WTC11 (cell line): ENCODE results near the gene HYOU1. TPM values are rescaled to one million over a fixed set of nuclear protein-coding genes. Genes with fewer than 3 reads are reported as not detected.

Source experiments
- AFF4 ChIP-seq: sonication (generic); formaldehyde crosslinking; IDR thresholded peaks from 2 replicates; pipeline ENCODE4 v1.8.1; 2023; ENCODE audit warnings: mild to moderate bottlenecking, missing genetic modification reagents, borderline replicate concordance
- ATF1 ChIP-seq: sonication (generic); formaldehyde crosslinking; IDR thresholded peaks from 2 replicates; pipeline ENCODE4 v1.8.1; 2023; ENCODE audit warnings: mild to moderate bottlenecking, moderate library complexity, missing genetic modification reagents
- ATF2 ChIP-seq: sonication (generic); formaldehyde crosslinking; IDR thresholded peaks from 2 replicates; pipeline ENCODE4 v1.8.1; 2022; ENCODE audit warnings: low read depth, missing genetic modification reagents, borderline replicate concordance
- CBFB ChIP-seq: sonication (generic); formaldehyde crosslinking; IDR thresholded peaks from 2 replicates; pipeline ENCODE4 v1.8.1; 2022; ENCODE audit warnings: mild to moderate bottlenecking, low read depth, missing genetic modification reagents
- CREM ChIP-seq: sonication (generic); formaldehyde crosslinking; IDR thresholded peaks from 2 replicates; pipeline ENCODE4 v1.8.1; 2022; ENCODE audit warnings: mild to moderate bottlenecking, missing genetic modification reagents, moderate library complexity
- E2F1 ChIP-seq: sonication (generic); formaldehyde crosslinking; IDR thresholded peaks from 2 replicates; pipeline ENCODE4 v1.8.0; 2022; ENCODE audit warnings: mild to moderate bottlenecking, missing genetic modification reagents
- E2F4 ChIP-seq: sonication (generic); formaldehyde crosslinking; IDR thresholded peaks from 2 replicates; pipeline ENCODE4 v1.8.1; 2022; ENCODE audit warnings: low read depth, mild to moderate bottlenecking, moderate library complexity, missing genetic modification reagents, borderline replicate concordance
- ESRRA ChIP-seq: sonication (generic); formaldehyde crosslinking; IDR thresholded peaks from 2 replicates; pipeline ENCODE4 v1.8.1; 2022; ENCODE audit warnings: mild to moderate bottlenecking, missing genetic modification reagents, borderline replicate concordance
- FOXK1 ChIP-seq: sonication (generic); formaldehyde crosslinking; IDR thresholded peaks from 2 replicates; pipeline ENCODE4 v1.8.0; 2022; ENCODE audit warnings: mild to moderate bottlenecking, moderate library complexity, missing genetic modification reagents
- GRHL2 ChIP-seq: fragments of 250-450 bp; sonication (Bioruptor Pico); IDR thresholded peaks from 2 replicates; pipeline ENCODE4 v1.8.0; 2022; ENCODE audit warnings: mild to moderate bottlenecking, moderate library complexity; ENCODE audit not compliant: insufficient replicate concordance, severe bottlenecking
- JAZF1 ChIP-seq: fragments of 250-450 bp; sonication (Bioruptor Pico); IDR thresholded peaks from 2 replicates; pipeline ENCODE4 v1.9.0; 2021; ENCODE audit warnings: moderate library complexity, mild to moderate bottlenecking, inconsistent platforms
- MXD4 ChIP-seq: fragments of 250-450 bp; sonication (Bioruptor Pico); IDR thresholded peaks from 2 replicates; pipeline ENCODE4 v1.8.0; 2021; ENCODE audit warnings: mild to moderate bottlenecking, moderate library complexity, borderline replicate concordance
- NR1H2 ChIP-seq: sonication (generic); formaldehyde crosslinking; IDR thresholded peaks from 2 replicates; pipeline ENCODE4 v1.9.0; 2021; ENCODE audit warnings: mild to moderate bottlenecking, moderate library complexity, missing genetic modification reagents
- OVOL2 ChIP-seq: fragments of 250-450 bp; sonication (Bioruptor Pico); IDR thresholded peaks from 2 replicates; pipeline ENCODE4 v1.9.0; 2021; ENCODE audit warnings: mild to moderate bottlenecking, borderline replicate concordance
- SMAD3 ChIP-seq: sonication (generic); formaldehyde crosslinking; IDR thresholded peaks from 2 replicates; pipeline ENCODE4 v1.8.0; 2022; ENCODE audit warnings: missing genetic modification reagents, mild to moderate bottlenecking, borderline replicate concordance
- SMAD4 ChIP-seq: sonication (generic); formaldehyde crosslinking; IDR thresholded peaks from 2 replicates; pipeline ENCODE4 v1.8.0; 2022; ENCODE audit warnings: mild to moderate bottlenecking, missing genetic modification reagents
- ZNF263 ChIP-seq: sonication (generic); formaldehyde crosslinking; IDR thresholded peaks from 2 replicates; pipeline ENCODE4 v1.8.1; 2022; ENCODE audit warnings: low read depth, mild to moderate bottlenecking, moderate library complexity, missing genetic modification reagents
- ZNF416 ChIP-seq: fragments of 250-450 bp; sonication (Bioruptor Pico); IDR thresholded peaks from 2 replicates; pipeline ENCODE4 v1.9.0; 2021; ENCODE audit warnings: mild to moderate bottlenecking, inconsistent platforms
- total RNA-seq: library from RNA; stranded (reverse); gene quantifications from 3 replicates; pipeline ENCODE4 v1.2.3, GENCODE V29; 2021
- TF ChIP-seq, protein P1 (sequence below): sonication (generic); formaldehyde crosslinking; IDR thresholded peaks from 2 replicates; pipeline ENCODE4 v1.8.1; 2022; ENCODE audit warnings: mild to moderate bottlenecking, missing genetic modification reagents, moderate library complexity, borderline replicate concordance
- TF ChIP-seq, protein P2 (sequence below): sonication (generic); formaldehyde crosslinking; IDR thresholded peaks from 2 replicates; pipeline ENCODE4 v1.8.1; 2023; ENCODE audit warnings: mild to moderate bottlenecking, moderate library complexity, missing genetic modification reagents
- TF ChIP-seq, protein P3 (sequence below): sonication (generic); formaldehyde crosslinking; IDR thresholded peaks from 2 replicates; pipeline ENCODE4 v1.8.0; 2022; ENCODE audit warnings: mild to moderate bottlenecking, missing genetic modification reagents
- TF ChIP-seq, protein P4 (sequence below): sonication (generic); formaldehyde crosslinking; conservative IDR thresholded peaks from 2 replicates; pipeline ENCODE4 v1.8.1; 2023; ENCODE audit warnings: mild to moderate bottlenecking, low read depth, missing genetic modification reagents, moderate library complexity

Gene HYOU1
- total RNA-seq, 1 experiment from 2014 or later = 276 TPM

DNA sequence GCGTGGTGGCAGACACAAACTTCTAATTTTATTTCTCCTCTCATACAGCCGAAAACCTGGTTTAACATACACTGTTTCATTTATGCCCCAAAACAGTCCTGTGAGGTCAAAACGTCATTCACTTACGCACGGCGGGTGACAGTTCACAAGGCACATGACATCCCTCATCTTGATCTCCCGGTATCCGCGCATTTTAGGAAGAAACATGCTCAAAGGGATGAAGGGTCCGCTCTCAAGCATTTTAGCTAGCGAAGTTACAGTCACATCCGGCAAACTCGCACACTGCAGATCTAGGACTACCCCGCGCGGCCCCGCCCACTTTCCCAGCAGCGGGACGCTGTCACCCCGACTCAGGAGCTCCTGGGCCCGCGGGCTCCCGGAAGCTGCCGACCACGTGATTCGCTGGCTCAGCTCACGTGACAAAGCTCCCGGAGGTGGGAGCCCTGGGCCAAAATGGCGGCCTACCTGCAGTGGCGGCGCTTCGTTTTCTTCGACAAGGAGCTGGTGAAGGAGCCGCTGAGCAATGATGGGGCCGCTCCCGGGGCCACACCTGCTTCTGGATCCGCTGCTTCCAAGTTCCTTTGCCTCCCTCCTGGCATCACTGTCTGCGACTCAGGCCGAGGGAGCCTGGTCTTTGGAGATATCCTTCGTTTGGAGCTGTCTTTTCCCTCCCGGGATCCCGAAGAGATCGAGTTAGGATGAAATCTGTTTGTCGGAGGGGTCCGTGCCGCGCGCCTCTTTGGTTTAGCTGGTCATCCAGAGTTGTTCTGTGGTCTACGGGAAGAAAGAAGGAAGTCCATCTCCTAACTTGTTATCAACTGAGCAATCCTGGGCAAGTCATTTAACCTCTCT lies 10.6 kb upstream of the HYOU1 start, which contains the start of gene VPS11 (continued):
- TF ChIP-seq, protein P1, sequence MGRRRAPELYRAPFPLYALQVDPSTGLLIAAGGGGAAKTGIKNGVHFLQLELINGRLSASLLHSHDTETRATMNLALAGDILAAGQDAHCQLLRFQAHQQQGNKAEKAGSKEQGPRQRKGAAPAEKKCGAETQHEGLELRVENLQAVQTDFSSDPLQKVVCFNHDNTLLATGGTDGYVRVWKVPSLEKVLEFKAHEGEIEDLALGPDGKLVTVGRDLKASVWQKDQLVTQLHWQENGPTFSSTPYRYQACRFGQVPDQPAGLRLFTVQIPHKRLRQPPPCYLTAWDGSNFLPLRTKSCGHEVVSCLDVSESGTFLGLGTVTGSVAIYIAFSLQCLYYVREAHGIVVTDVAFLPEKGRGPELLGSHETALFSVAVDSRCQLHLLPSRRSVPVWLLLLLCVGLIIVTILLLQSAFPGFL (CRISPR knock-in tag) = no peak
- TF ChIP-seq, protein P2, sequence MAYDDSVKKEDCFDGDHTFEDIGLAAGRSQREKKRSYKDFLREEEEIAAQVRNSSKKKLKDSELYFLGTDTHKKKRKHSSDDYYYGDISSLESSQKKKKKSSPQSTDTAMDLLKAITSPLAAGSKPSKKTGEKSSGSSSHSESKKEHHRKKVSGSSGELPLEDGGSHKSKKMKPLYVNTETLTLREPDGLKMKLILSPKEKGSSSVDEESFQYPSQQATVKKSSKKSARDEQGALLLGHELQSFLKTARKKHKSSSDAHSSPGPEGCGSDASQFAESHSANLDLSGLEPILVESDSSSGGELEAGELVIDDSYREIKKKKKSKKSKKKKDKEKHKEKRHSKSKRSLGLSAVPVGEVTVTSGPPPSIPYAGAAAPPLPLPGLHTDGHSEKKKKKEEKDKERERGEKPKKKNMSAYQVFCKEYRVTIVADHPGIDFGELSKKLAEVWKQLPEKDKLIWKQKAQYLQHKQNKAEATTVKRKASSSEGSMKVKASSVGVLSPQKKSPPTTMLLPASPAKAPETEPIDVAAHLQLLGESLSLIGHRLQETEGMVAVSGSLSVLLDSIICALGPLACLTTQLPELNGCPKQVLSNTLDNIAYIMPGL (CRISPR knock-in tag) = no peak
- TF ChIP-seq OVOL2 (CRISPR knock-in tag) (no peak), ATF1 (CRISPR knock-in tag) (no peak), SMAD3 (CRISPR knock-in tag) (no peak), SMAD4 (CRISPR knock-in tag) (no peak), NR1H2 (CRISPR knock-in tag) (no peak), MXD4 (no peak), AFF4 (no peak), ATF2 (CRISPR knock-in tag) (no peak), FOXK1 (CRISPR knock-in tag) (peak; percentile 87), ZNF263 (no peak), CBFB (CRISPR knock-in tag) (no peak), GRHL2 (CRISPR knock-in tag) (no peak), CREM (CRISPR knock-in tag) (peak; percentile 77), E2F1 (CRISPR knock-in tag) (no peak), E2F4 (CRISPR knock-in tag) (no peak), ESRRA (peak; percentile 41; the same call in 1 of the 2 replicates), JAZF1 (CRISPR knock-in tag) (no peak), ZNF416 (no peak)
- TF ChIP-seq, protein P3, sequence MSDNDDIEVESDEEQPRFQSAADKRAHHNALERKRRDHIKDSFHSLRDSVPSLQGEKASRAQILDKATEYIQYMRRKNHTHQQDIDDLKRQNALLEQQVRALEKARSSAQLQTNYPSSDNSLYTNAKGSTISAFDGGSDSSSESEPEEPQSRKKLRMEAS = peak; percentile 79
- TF ChIP-seq, protein P4, sequence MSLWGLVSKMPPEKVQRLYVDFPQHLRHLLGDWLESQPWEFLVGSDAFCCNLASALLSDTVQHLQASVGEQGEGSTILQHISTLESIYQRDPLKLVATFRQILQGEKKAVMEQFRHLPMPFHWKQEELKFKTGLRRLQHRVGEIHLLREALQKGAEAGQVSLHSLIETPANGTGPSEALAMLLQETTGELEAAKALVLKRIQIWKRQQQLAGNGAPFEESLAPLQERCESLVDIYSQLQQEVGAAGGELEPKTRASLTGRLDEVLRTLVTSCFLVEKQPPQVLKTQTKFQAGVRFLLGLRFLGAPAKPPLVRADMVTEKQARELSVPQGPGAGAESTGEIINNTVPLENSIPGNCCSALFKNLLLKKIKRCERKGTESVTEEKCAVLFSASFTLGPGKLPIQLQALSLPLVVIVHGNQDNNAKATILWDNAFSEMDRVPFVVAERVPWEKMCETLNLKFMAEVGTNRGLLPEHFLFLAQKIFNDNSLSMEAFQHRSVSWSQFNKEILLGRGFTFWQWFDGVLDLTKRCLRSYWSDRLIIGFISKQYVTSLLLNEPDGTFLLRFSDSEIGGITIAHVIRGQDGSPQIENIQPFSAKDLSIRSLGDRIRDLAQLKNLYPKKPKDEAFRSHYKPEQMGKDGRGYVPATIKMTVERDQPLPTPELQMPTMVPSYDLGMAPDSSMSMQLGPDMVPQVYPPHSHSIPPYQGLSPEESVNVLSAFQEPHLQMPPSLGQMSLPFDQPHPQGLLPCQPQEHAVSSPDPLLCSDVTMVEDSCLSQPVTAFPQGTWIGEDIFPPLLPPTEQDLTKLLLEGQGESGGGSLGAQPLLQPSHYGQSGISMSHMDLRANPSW = no peak
